Limb (tissue), 2 donors: ENCODE data around the gene SPA17.

Experiments used
- DNase-seq, 2 donors: peaks; one replicate each; pipeline ENCODE4 v3.0.0-alpha.2; 2016; ENCODE audit errors: extremely low spot score in 2 of 2

Gene SPA17

DNA sequence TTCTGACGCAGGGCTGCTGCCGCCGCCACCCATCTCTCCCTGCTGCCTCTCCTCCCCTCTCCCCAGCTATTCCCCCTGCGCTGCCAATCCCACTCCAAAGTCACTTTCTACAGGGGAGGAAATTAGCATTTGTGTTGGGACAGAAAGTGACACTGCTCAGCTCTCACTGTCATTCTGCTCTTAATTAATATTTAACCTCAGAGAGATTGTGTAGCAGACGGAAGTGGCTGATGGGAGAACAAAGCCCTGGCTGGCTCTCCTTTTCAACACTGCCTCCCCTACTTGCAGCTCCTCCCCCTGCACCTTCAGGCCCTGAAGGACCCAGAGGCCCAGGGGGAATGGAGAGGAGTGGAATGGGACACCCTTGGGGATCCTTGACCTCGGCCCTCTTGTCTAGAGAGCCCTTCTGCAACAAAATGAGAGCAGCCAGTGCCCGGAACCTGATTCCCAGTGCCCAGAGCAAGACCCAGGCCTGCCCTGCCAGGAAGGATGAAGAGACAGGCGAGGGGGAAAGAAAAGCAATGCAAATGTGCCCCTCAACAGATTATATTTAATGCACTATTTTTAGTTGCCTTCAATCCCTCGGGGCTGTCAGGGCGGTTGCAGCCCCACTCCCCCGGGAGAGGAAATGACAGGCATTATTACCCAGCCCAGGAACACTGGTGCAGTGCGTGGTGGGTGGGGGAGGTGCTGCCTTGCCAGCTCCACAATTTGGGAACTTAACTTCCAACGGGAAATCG, 51.4 kb downstream of the SPA17 start:
- DNase-seq: no peak

DNA sequence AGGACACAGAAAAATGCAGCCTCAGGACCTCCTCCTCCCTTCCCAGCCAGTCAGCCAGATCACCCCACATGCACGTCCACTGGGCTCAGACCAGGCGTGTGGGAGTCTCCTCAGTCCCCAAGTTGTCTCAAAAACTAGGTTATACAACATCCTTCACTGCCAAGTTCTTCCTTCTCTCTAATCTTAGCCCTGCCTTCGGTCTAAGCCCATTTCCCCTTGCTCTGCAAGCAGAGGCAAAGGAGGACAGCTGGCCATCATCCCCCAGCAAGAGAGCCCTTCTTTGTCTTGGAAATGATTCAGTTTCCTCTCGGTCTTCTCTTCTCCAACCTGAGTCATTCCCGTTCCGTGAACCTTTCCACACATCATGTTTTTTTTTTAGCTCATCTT, 52.0 kb downstream of the SPA17 start:
- no peak for DNase-seq

DNA sequence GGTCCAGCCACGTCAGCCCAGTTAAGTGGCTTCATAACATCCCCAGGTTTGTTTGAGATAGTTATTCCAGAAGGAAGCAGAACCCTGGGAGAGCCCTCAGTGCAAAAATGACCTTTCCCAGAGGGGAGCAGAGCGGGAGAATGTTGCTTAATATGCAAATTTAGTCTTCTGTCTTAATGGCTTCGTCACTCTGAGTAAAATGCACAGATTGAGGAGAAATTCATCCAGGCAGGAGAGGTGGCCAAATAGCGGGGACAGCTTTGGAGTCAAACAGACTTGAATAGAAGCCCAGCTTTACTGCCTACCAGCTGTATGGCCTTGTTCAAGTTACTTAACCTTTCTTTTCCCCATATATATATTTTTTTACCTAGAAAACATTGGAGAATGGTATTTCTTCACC, 53.8 kb downstream of the SPA17 start:
- no peak for DNase-seq

DNA sequence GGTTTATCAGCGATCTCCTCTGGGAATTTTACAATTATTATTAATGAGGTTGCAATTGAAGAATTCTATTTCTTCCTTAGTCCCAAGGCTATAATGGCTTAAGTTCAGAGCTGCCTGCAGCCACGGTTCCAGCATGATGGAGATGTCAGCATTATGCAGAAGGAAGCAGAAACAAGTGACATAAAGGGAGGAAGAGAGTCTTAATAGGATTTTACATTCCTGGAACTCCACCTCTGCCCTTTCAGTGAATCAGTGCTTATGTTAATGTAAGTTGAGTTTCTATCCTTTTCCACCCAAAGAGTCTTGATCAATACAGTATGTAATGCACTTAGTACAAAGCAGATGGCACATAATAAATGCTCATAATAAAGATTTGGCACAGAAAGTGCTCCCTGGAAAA, 54.4 kb downstream of the SPA17 start:
- no peak for DNase-seq

- no peak for DNase-seq
Observed at GRCh38 chr11:124729571-124729970, 55.9 kb downstream of the SPA17 start.

DNA sequence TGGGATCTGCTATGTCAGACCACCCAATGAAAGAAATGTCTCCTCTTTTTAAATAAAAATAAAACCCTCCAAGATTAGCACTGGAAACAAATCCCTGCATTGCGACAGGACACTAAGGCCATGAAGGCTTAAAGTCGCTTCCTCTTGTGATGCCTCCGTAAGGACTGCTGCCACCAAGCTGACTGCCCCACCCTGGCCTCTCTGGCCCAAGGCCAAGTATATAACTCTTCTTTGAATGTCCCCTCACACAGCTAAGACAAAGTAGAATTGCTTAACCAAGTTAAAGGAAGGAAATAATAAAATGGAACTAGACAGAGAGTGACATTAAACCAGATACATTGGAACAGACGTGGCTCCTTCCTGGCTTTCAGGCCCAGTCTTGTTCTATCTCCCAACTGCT, 58.5 kb downstream of the SPA17 start:
- no peak for DNase-seq

DNA sequence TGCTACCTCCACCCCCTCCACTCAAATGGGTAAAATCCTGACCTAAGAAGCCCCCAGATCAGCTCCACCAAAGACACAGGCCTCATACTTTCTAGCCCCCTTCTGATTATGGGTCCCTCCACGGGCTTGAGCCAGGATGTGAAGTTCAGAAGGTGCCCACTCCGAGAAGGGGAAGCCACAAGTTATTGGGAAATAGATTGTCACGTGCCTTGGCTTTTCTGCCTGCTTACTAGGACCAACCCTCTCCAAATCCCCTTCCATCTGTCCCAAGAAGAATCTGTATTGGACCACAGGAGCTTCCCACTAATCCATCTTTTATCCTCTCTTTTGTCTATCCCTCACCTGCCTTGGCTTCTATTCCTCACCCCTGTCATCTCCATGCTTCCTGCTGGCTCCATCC, 63.0 kb downstream of the SPA17 start:
- no peak for DNase-seq

GRCh38 chr11:124737638-124738305, 64.1 kb downstream of the SPA17 start:
- DNase-seq: no peak

- no peak for DNase-seq
Observed at GRCh38 chr11:124738713-124739478, 65.2 kb downstream of the SPA17 start.

GRCh38 chr11:124739479-124740276, 66.0 kb downstream of the SPA17 start, which contains the start of gene NRGN:
Gene NRGN (plus strand): TSS chr11:124739942. CDS start chr11:124740085, 143 bp downstream.
- peak; percentile 94 for DNase-seq

DNA sequence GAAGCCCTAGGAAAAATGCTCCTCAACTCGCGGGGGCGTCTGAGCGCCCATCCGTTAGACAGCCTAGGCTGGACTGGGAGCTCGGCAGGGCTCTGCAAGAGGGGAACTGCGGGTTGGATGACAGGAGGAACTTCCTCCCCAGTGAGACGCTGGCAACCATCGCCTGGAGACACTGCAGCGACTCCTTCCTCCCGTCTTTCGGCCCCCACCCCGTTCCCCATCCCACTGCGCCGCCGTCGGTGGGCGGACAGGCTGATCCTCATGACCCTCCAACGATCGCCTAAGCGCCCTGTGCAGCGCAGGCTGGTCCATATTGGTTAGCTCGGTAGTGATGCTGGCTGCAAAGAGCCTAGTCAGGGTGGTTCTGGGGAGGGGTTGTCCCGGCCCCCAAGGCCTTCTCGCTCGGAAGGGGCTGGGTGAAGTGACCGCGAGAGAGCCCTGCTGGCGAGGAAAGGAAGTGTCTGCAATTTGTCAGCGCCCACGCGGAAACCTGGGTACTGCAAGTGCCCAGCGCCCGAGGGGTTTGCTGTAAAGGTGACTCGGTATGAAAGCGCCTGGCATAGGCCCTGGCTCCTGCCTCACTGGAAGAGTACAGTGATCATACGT, 66.7 kb downstream of the SPA17 start:
- no peak for DNase-seq

DNA sequence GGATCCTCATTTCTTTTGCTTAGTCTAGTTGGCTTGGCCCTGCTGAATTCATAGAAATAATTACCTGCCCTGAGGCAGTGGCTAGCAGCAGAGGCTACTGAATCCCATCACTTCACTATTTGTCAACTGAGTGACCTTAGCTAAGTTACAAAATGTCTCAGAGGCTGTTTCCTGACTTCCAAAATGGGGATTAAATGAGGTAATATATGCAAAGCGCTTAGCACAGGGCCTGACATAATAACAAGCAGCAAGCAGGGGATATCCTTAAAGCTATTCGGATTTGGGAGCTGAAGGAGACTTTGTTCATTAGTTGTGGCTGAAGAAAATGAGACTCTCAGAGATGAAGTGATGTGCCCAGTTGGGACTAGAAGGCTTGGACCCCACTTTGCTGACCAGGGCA, 68.9 kb downstream of the SPA17 start:
- DNase-seq: no peak

DNA sequence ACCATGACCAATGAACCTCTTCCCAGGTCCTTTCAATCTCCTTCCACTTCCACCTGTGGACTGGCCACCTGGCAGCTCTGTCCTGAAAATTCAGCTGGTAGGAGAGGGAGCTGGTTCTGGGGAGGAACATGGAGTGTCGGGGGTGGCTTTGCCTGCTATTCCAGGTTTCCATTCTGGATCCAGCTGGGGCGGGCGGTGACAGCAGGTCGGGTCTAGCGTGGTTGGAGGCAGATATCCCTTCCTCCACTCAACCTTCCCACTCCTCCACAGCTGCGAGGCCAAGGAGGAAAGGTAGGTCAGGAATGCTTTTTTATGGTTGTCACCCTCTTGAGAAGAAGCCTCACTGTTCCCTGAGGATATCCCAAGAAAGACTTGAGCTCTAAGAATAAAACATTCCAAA, 69.3 kb downstream of the SPA17 start:
- DNase-seq: no peak

DNA sequence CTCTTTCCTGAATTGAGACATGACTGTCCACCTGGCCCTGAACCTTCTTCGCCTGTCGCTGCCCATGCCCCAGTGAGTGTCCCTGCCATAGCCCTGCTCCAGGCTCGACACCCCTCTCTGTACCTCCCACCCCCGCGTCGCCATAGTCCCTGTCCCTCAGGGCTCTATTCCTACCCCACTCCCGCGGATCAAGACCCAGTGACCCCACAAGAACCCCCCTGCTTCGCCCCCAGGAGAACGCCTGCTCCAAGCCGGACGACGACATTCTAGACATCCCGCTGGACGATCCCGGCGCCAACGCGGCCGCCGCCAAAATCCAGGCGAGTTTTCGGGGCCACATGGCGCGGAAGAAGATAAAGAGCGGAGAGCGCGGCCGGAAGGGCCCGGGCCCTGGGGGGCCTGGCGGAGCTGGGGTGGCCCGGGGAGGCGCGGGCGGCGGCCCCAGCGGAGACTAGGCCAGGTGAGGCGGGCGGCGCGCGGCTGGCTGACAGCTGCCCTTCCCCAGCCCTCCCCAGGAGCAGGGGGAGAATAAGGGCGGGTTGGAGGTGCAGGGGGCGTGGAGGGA, 71.6 kb downstream of the SPA17 start:
- peak in 1 of 2 donors; percentile 34 for DNase-seq

GRCh38 chr11:124745835-124746620, 72.3 kb downstream of the SPA17 start:
- peak in 1 of 2 donors; percentile 41 for DNase-seq

GRCh38 chr11:124746621-124747243, 73.0 kb downstream of the SPA17 start:
- peak in 1 of 2 donors; percentile 64 for DNase-seq
